Mesendoderm (in vitro differentiated cells): ENCODE results near the gene GINS1. TPM values are rescaled to one million over a fixed set of nuclear protein-coding genes. Genes with fewer than 3 reads are reported as not detected.
A peak's percentile ranks its signal among the peaks of the same experiment; 100 is the strongest.

Experiments
- DNase-seq: peaks from one replicate; pipeline ENCODE4 v3.0.0; 2013
- H2AK5ac ChIP-seq: 2 replicates; pipeline ENCODE4 v1.6.1; 2013; ENCODE audit warnings: low read length, inconsistent platforms
- H2BK120ac ChIP-seq: 2 replicates; pipeline ENCODE4 v1.6.1; 2013; ENCODE audit warnings: low read depth, mild to moderate bottlenecking, low read length, moderate library complexity, mixed read lengths
- H2BK15ac ChIP-seq: replicated peaks from 2 replicates; pipeline ENCODE4 v1.6.1; 2013; ENCODE audit warnings: low read depth, mild to moderate bottlenecking, moderate library complexity
- H2BK5ac ChIP-seq: 2 replicates; pipeline ENCODE4 v1.6.1; 2013; ENCODE audit warnings: low read length, inconsistent platforms
- H3K18ac ChIP-seq: 2 replicates; pipeline ENCODE4 v1.6.1; 2013; ENCODE audit warnings: mild to moderate bottlenecking, low read length, mixed read lengths
- H3K23ac ChIP-seq: one replicate; pipeline ENCODE4 v1.6.1; 2013; ENCODE audit warnings: low read length
- H3K27ac ChIP-seq: 2 replicates; pipeline ENCODE4 v1.5.1; 2013; ENCODE audit warnings: low read depth, mild to moderate bottlenecking, inconsistent platforms, low read length, moderate library complexity
- H3K27me3 ChIP-seq: 2 replicates; pipeline ENCODE4 v1.6.1; 2013; ENCODE audit warnings: low read length, control low read depth, mild to moderate bottlenecking, inconsistent platforms; ENCODE audit not compliant: insufficient read depth, poor library complexity
- H3K36me3 ChIP-seq: 2 replicates; pipeline ENCODE4 v1.6.1; 2013; ENCODE audit warnings: low read length, inconsistent platforms; ENCODE audit not compliant: control insufficient read depth, insufficient read depth
- H3K4ac ChIP-seq: one replicate; pipeline ENCODE4 v1.6.1; 2013; ENCODE audit warnings: low read depth, mild to moderate bottlenecking, low read length, moderate library complexity
- H3K4me1 ChIP-seq: 2 replicates; pipeline ENCODE4 v1.6.1; 2013; ENCODE audit warnings: low read depth, low read length, inconsistent platforms; ENCODE audit not compliant: control insufficient read depth
- H3K4me2 ChIP-seq: 2 replicates; pipeline ENCODE4 v1.6.1; 2013; ENCODE audit warnings: low read length
- H3K4me3 ChIP-seq: 2 replicates; pipeline ENCODE4 v1.5.1; 2013; ENCODE audit warnings: mild to moderate bottlenecking, low read length
- H3K56ac ChIP-seq: one replicate; pipeline ENCODE4 v1.6.1; 2013; ENCODE audit warnings: low read length
- H3K79me1 ChIP-seq: 2 replicates; pipeline ENCODE4 v1.6.1; 2013; ENCODE audit warnings: low read length, inconsistent platforms
- H3K79me2 ChIP-seq: 2 replicates; pipeline ENCODE4 v1.6.1; 2013; ENCODE audit warnings: mild to moderate bottlenecking, low read length; ENCODE audit not compliant: control insufficient read depth, insufficient read depth
- H3K9ac ChIP-seq: 2 replicates; pipeline ENCODE4 v1.6.1; 2013; ENCODE audit warnings: low read length, inconsistent platforms
- H4K5ac ChIP-seq: one replicate; pipeline ENCODE4 v1.6.1; 2013; ENCODE audit warnings: low read length
- H4K8ac ChIP-seq: one replicate; pipeline ENCODE4 v1.6.1; 2013; ENCODE audit warnings: low read depth, mild to moderate bottlenecking, control low read depth, low read length, moderate library complexity
- WGBS: extraction: QIAGEN DNeasy Blood & Tissue Kit; methylation state at CpG from one replicate; pipeline ENCODE4 v1.1.7; 2013; ENCODE audit warnings: low lambda C conversion rate, missing lambda C conversion rate; ENCODE audit not compliant: insufficient coverage; ENCODE audit errors: extremely low coverage; 5-methylcytosine and 5-hydroxymethylcytosine counted together
- polyA plus RNA-seq, 2 experiments: library from polyadenylated mRNA; stranded (reverse); fragments of 200-250 nt; gene quantifications; one replicate each; pipeline ENCODE4 v1.2.3, GENCODE V29; 2013

The GINS1 gene
- polyA plus RNA-seq (2013, experiment 1 of 2) = 35.4 TPM
- 35.9 TPM for polyA plus RNA-seq (2013, experiment 2 of 2)

GRCh38 chr20:25407311-25408169, at the start of gene GINS1:
Gene GINS1 (plus strand): TSS chr20:25407673. CDS start chr20:25407821, 148 bp downstream.
- Histone ChIP-seq H4K8ac (peak within 1 kb of the TSS; percentile 95), H3K27me3 (no peaks in the 10 kb centered on the region), H4K5ac (peak within 1 kb of the TSS; percentile 72), H2BK120ac (no peak within 1 kb of the TSS), H2AK5ac (no peak within 1 kb of the TSS), H3K36me3 (no peaks in the 10 kb centered on the region), H3K27ac (peak within 1 kb of the TSS; percentile 95), H3K4me3 (peak within 1 kb of the TSS; percentile 98), H2BK5ac (peak within 1 kb of the TSS; percentile 94), H3K56ac (peak within 1 kb of the TSS; percentile 99), H3K79me1 (peaks cover 14% of the 10 kb centered on the region), H3K4me2 (peak within 1 kb of the TSS; percentile 58), H3K9ac (peak within 1 kb of the TSS; percentile 77), H3K4ac (peak within 1 kb of the TSS; percentile 1), H3K4me1 (peaks cover 7% of the 10 kb centered on the region), H3K18ac (peak within 1 kb of the TSS; percentile 1), H3K23ac (peak within 1 kb of the TSS; percentile 89), H2BK15ac (no peak within 1 kb of the TSS), H3K79me2 (peaks cover 31% of the 10 kb centered on the region)
- no CpG with 5 or more reads among the region's 56 CpGs for WGBS
- peak; percentile 98 for DNase-seq

DNA sequence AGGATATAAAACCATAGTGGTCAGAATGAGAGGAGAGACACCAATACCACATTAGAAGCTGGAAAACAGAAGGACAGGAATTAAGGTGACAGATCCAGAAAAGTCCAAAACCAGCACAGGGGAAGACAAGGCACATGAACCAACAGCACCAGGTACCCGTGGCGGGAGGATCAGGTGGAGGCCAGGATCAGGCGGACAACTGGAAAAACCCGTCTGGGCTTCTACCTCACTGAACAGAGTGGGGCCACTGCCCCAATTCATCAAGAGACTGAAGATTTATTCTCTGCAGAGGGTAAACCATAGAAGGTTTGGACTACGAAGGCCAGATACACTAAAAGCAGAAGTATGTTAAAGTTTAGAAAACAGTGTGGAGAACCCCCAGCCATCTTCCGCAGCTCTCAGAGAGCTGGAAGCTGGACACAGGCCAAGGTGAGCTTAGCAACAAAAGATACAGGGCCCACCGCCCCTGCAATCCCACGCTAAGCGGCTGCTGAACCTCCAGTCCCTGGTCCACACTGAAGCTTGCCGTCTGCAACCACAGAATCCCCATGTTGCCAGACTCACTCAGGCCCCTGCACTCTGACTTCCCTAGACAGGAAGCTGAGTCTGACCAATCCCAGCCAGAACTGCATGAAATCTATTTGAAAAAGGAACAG, 46.7 kb upstream of the GINS1 start:
- H3K9ac ChIP-seq = no peak overlapping the region
- no peak overlapping the region for H3K23ac ChIP-seq
- no CpG with 5 or more reads among the region's 10 CpGs for WGBS
- H3K79me2 ChIP-seq = peaks cover 8% of the 10 kb centered on the region
- H3K56ac ChIP-seq = no peak overlapping the region
- H2BK5ac ChIP-seq = no peak overlapping the region
- H3K27ac ChIP-seq = no peak overlapping the region
- H4K5ac ChIP-seq = no peak overlapping the region
- peak; percentile 60 for DNase-seq
- no peak overlapping the region for H2BK120ac ChIP-seq
- H2AK5ac ChIP-seq = no peak overlapping the region
- H3K4me1 ChIP-seq = no peaks in the 10 kb centered on the region
- H3K36me3 ChIP-seq = no peaks in the 10 kb centered on the region
- H3K79me1 ChIP-seq = peaks cover 15% of the 10 kb centered on the region
- H3K4ac ChIP-seq = no peak overlapping the region
- H3K18ac ChIP-seq = no peak overlapping the region
- no peak overlapping the region for H3K4me3 ChIP-seq
- no peak overlapping the region for H2BK15ac ChIP-seq
- H4K8ac ChIP-seq = no peak overlapping the region
- H3K4me2 ChIP-seq = no peak overlapping the region
- H3K27me3 ChIP-seq = no peaks in the 10 kb centered on the region

- Histone ChIP-seq H4K5ac (no peak overlapping the region), H3K79me2 (peaks cover 6% of the 10 kb centered on the region), H3K18ac (no peak overlapping the region), H3K9ac (no peak overlapping the region), H3K27ac (no peak overlapping the region), H3K27me3 (no peaks in the 10 kb centered on the region), H3K4me2 (no peak overlapping the region), H3K4ac (no peak overlapping the region), H3K56ac (no peak overlapping the region), H3K36me3 (no peaks in the 10 kb centered on the region), H2AK5ac (no peak overlapping the region), H3K4me3 (no peak overlapping the region), H3K79me1 (peaks cover 10% of the 10 kb centered on the region), H2BK15ac (no peak overlapping the region), H2BK120ac (no peak overlapping the region), H2BK5ac (no peak overlapping the region), H3K23ac (no peak overlapping the region), H4K8ac (no peak overlapping the region), H3K4me1 (no peaks in the 10 kb centered on the region)
- peak; percentile 68 for DNase-seq
- WGBS = no CpG with 5 or more reads among the region's 6 CpGs
Measured at GRCh38 chr20:25361287-25361683, 46.2 kb upstream of the GINS1 start.

- Histone ChIP-seq H2BK15ac (no peak overlapping the region), H3K56ac (no peak overlapping the region), H3K4ac (no peak overlapping the region), H3K79me2 (peaks cover 2% of the 10 kb centered on the region), H3K18ac (no peak overlapping the region), H3K36me3 (no peaks in the 10 kb centered on the region), H2BK5ac (no peak overlapping the region), H3K27ac (no peak overlapping the region), H3K23ac (no peak overlapping the region), H3K27me3 (no peaks in the 10 kb centered on the region), H3K79me1 (peaks cover 7% of the 10 kb centered on the region), H2AK5ac (no peak overlapping the region), H3K9ac (no peak overlapping the region), H3K4me2 (no peak overlapping the region), H3K4me1 (no peaks in the 10 kb centered on the region), H2BK120ac (no peak overlapping the region), H4K5ac (no peak overlapping the region), H3K4me3 (no peak overlapping the region), H4K8ac (no peak overlapping the region)
- no CpG with 5 or more reads among the region's 3 CpGs for WGBS
- no peak for DNase-seq
Measured at GRCh38 chr20:25364180-25364788, 43.2 kb upstream of the GINS1 start.

GRCh38 chr20:25364879-25365699, 42.4 kb upstream of the GINS1 start:
- WGBS = no CpG with 5 or more reads among the region's 2 CpGs
- no peak overlapping the region for H2BK15ac ChIP-seq

More at GRCh38 chr20:25364879-25365699, 42.4 kb upstream of the GINS1 start:
- no peak overlapping the region for H2BK5ac ChIP-seq
- DNase-seq = no peak
- no peak overlapping the region for H3K56ac ChIP-seq
- no peaks in the 10 kb centered on the region for H3K27me3 ChIP-seq
- H3K4ac ChIP-seq = no peak overlapping the region
- no peak overlapping the region for H2BK120ac ChIP-seq
- no peak overlapping the region for H3K18ac ChIP-seq
- no peaks in the 10 kb centered on the region for H3K36me3 ChIP-seq
- H3K4me2 ChIP-seq = no peak overlapping the region
- H3K4me3 ChIP-seq = no peak overlapping the region
- H3K27ac ChIP-seq = no peak overlapping the region
- peaks cover 6% of the 10 kb centered on the region for H3K79me2 ChIP-seq
- no peak overlapping the region for H4K8ac ChIP-seq
- no peak overlapping the region for H3K9ac ChIP-seq
- H4K5ac ChIP-seq = no peak overlapping the region
- H3K4me1 ChIP-seq = no peaks in the 10 kb centered on the region
- peaks cover 12% of the 10 kb centered on the region for H3K79me1 ChIP-seq
- H2AK5ac ChIP-seq = no peak overlapping the region
- H3K23ac ChIP-seq = no peak overlapping the region
